OCI-LY3 (cell line): ENCODE data around the gene RNU7-1.

Source experiments
- H2AFZ ChIP-seq: fragments of 200-600, 300-600 bp; shearing (Covaris generic); 2 replicates; pipeline ENCODE4 v1.6.0; 2014; ENCODE audit warnings: antibody characterized with exemption, low read depth, low read length
- H3K27ac ChIP-seq: fragments of 200-600, 300-600 bp; sonication (generic); 2 replicates; pipeline ENCODE4 v1.5.1; 2014; ENCODE audit warnings: mild to moderate bottlenecking, low read length, moderate library complexity, mixed read lengths
- H3K27me3 ChIP-seq: fragments of 200-600, 300-600 bp; sonication (generic); 2 replicates; pipeline ENCODE4 v1.6.1; 2014; ENCODE audit warnings: low read depth, low read length, mixed read lengths
- H3K36me3 ChIP-seq: fragments of 200-600, 300-600 bp; sonication (generic); replicated peaks from 2 replicates; pipeline ENCODE3; 2014; ENCODE audit warnings: low read depth, low read length, mixed read lengths
- H3K4me1 ChIP-seq: fragments of 300-600, 200-600 bp; sonication (generic); 2 replicates; pipeline ENCODE4 v1.6.1; 2014; ENCODE audit warnings: low read length, mixed read lengths
- H3K4me2 ChIP-seq: fragments of 200-600, 300-600 bp; sonication (generic); 2 replicates; pipeline ENCODE4 v1.6.1; 2014; ENCODE audit warnings: low read length, mixed read lengths
- H3K4me3 ChIP-seq: fragments of 300-600, 200-600 bp; sonication (generic); 2 replicates; pipeline ENCODE4 v1.5.1; 2014; ENCODE audit warnings: antibody characterized with exemption, mild to moderate bottlenecking, low read length, moderate library complexity
- H3K79me2 ChIP-seq: fragments of 300-600, 200-600 bp; shearing (Covaris generic); 2 replicates; pipeline ENCODE4 v1.6.1; 2014; ENCODE audit warnings: mild to moderate bottlenecking, low read length, mixed read lengths
- H3K9ac ChIP-seq: fragments of 300-600, 200-600 bp; shearing (Covaris generic); 2 replicates; pipeline ENCODE4 v1.6.0; 2014; ENCODE audit warnings: mild to moderate bottlenecking, low read length, moderate library complexity
- H3K9me3 ChIP-seq: fragments of 200-600, 300-600 bp; shearing (Covaris generic); 2 replicates; pipeline ENCODE4 v1.6.1; 2014; ENCODE audit warnings: low read length, mixed read lengths; ENCODE audit not compliant: insufficient read depth
- H4K20me1 ChIP-seq: fragments of 200-600, 300-600 bp; sonication (generic); 2 replicates; pipeline ENCODE4 v1.6.1; 2016; ENCODE audit warnings: low read length, mixed read lengths; ENCODE audit not compliant: insufficient read depth
- CTCF ChIP-seq: fragments of 200-600, 300-600 bp; sonication (generic); IDR thresholded peaks from 2 replicates; pipeline ENCODE4 v1.5.1; 2014; ENCODE audit warnings: antibody characterized with exemption, low read length, low read depth
- EZH2phosphoT487 ChIP-seq: fragments of 200-600 bp; shearing (Covaris generic); IDR thresholded peaks from 2 replicates; pipeline ENCODE4 v1.6.1; 2018; ENCODE audit warnings: antibody characterized with exemption, mixed run types, low read depth

Gene RNU7-1

GRCh38 chr12:6957151-6957701, 13.6 kb downstream of the RNU7-1 start:
- no peak for TF ChIP-seq CTCF
- TF ChIP-seq EZH2phosphoT487: no peak
- Histone ChIP-seq H3K4me1 (peaks cover 67% of the 10 kb centered on the region), H2AFZ (no peak overlapping the region), H3K27me3 (no peaks in the 10 kb centered on the region), H3K79me2 (peaks cover 3% of the 10 kb centered on the region; the same call in 1 of the 2 replicates), H3K9ac (no peak overlapping the region), H4K20me1 (peaks cover 4% of the 10 kb centered on the region; the same call in 1 of the 2 replicates), H3K4me3 (no peak overlapping the region), H3K9me3 (no peaks in the 10 kb centered on the region), H3K4me2 (no peak overlapping the region), H3K27ac (no peak overlapping the region), H3K36me3 (peaks cover 29% of the 10 kb centered on the region)

DNA sequence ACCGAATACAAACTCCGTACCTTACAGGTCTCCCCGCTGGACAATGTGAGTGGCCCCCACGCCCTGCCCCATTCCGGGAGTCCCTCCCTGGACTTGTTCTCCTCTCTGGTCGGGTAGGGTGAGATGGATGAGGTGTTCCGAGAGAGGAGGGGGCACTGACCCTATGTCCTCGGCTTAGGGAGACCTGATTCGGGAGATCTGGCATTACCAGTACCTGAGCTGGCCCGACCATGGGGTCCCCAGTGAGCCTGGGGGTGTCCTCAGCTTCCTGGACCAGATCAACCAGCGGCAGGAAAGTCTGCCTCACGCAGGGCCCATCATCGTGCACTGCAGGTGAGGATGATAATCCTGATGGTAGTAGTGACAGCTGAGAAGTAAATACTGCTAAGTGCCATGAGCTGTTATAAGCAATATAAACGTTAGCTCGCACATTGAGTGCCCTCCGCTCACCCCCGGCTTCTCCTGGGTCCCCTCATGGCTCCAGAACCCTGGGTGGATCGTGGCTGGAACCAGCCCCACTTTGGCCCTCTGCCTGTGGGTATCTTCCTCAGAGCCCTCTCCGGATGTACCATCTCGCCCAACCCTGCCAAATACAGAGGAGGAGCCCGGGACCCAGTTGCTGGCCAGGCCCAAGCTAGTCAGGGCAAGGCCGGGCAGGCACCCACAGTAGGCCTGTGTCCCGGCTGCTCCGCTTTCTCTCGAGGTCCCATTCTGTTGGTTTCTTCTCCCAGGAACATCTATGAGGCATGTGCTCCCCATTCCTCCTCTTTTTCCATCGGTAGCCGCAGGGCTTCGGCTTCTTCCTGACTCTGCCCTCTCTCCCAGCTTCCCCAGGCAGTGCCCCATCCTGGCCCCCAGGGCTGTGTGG, 14.4 kb downstream of the RNU7-1 start:
- H3K79me2 ChIP-seq: no peaks in the 10 kb centered on the region
- peak overlapping the region; percentile 67 for H3K4me3 ChIP-seq

DNA sequence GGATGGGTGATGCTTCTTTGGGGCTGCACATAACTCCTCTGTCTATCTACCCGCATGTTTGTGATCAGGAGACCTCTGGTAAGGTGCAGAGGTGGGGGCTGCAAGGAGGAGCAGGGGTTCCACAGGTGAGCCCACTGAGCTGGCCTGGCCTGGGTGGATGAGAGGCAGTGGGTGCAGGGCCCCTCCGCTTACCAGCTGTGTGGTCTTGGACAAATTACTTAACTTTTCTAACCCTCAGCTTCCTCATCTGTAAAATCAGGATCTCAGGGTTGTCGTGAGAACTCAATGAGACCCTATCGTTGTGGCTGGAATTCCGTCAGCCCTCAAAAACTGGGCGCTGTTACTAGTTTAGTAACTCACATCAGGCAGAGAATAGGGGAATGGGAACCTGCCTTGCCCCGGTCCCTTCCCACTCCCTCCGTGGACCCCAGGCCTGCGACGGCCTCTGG, 15.0 kb downstream of the RNU7-1 start:
- H3K79me2 ChIP-seq: no peaks in the 10 kb centered on the region
- peaks cover 29% of the 10 kb centered on the region for H3K36me3 ChIP-seq
- H4K20me1 ChIP-seq: peaks cover 4% of the 10 kb centered on the region; the same call in 1 of the 2 replicates
- peak overlapping the region; percentile 87 for H3K4me2 ChIP-seq
- H3K9ac ChIP-seq: peak overlapping the region; percentile 50
- no peaks in the 10 kb centered on the region for H3K27me3 ChIP-seq
- H3K4me1 ChIP-seq: peaks cover 55% of the 10 kb centered on the region
- H3K9me3 ChIP-seq: no peaks in the 10 kb centered on the region
- no peak for TF ChIP-seq EZH2phosphoT487
- no peak for TF ChIP-seq CTCF
- H2AFZ ChIP-seq: no peak overlapping the region
- H3K27ac ChIP-seq: peak overlapping the region; percentile 66
- peak overlapping the region; percentile 67 for H3K4me3 ChIP-seq

More for the DNA sequence above, 14.4 kb downstream of the RNU7-1 start:
- no peak for TF ChIP-seq EZH2phosphoT487
- no peak for TF ChIP-seq CTCF
- Histone ChIP-seq H3K36me3 (peaks cover 29% of the 10 kb centered on the region), H4K20me1 (peaks cover 4% of the 10 kb centered on the region; the same call in 1 of the 2 replicates), H3K27ac (peak overlapping the region; percentile 66), H3K27me3 (no peaks in the 10 kb centered on the region), H3K9me3 (no peaks in the 10 kb centered on the region), H3K4me2 (peak overlapping the region; percentile 87), H2AFZ (no peak overlapping the region), H3K4me1 (peaks cover 62% of the 10 kb centered on the region), H3K9ac (peak overlapping the region; percentile 50)
